Progenitor cell of endocrine pancreas (in vitro differentiated cells): ENCODE results near the gene HSPA13. TPM values are rescaled to one million over a fixed set of nuclear protein-coding genes. Genes with fewer than 3 reads are reported as not detected.

Experiments
- DNase-seq: peaks from one replicate; pipeline ENCODE4 v3.0.0; 2021; ENCODE audit warnings: low spot score; ENCODE audit not compliant: unreplicated experiment
- H3K27ac Mint-ChIP-seq: 2 replicates; pipeline ENCODE4 v1.8.0; 2021; ENCODE audit warnings: mild to moderate bottlenecking, moderate library complexity, mixed read lengths
- H3K27me3 Mint-ChIP-seq: 2 replicates; pipeline ENCODE4 v1.8.0; 2021; ENCODE audit warnings: mixed read lengths
- H3K36me3 Mint-ChIP-seq: 2 replicates; pipeline ENCODE4 v1.8.0; 2022; ENCODE audit warnings: mixed read lengths; ENCODE audit not compliant: insufficient read depth
- H3K4me1 Mint-ChIP-seq: 2 replicates; pipeline ENCODE4 v1.8.0; 2021; ENCODE audit warnings: low read depth, mixed read lengths
- H3K4me3 Mint-ChIP-seq: 2 replicates; pipeline ENCODE4 v1.8.0; 2021; ENCODE audit warnings: low read depth, mild to moderate bottlenecking, moderate library complexity, mixed read lengths
- H3K9me3 Mint-ChIP-seq: 2 replicates; pipeline ENCODE4 v1.8.0; 2021; ENCODE audit warnings: low read depth, mixed read lengths
- long read RNA-seq: library from polyadenylated mRNA; unstranded; transcript quantifications from one replicate; pipeline ENCODE4 v2.0.0, GENCODE V29; 2020
- total RNA-seq: library from RNA; stranded (reverse); gene quantifications from 2 replicates; pipeline ENCODE4 v1.2.1, GENCODE V29; 2021
- TF ChIP-seq, protein P1 (sequence below): fragments of 200-600 bp; sonication (generic); IDR thresholded peaks from one replicate; pipeline ENCODE4 v1.5.0; 2021; ENCODE audit warnings: antibody characterized with exemption, mild to moderate bottlenecking; ENCODE audit not compliant: unreplicated experiment

HSPA13 gene
- total RNA-seq: 44.4 and 45.7 TPM in 2 replicates
- long read RNA-seq, transcript HSPA13-201 (5 exons, 3,986 nt): major isoform, 81 of 92 reads
- long read RNA-seq, partial matches to known transcripts: 9 of 92 reads
- long read RNA-seq, other reads (novel, unspliced or antisense): 2 of 92 reads

DNA sequence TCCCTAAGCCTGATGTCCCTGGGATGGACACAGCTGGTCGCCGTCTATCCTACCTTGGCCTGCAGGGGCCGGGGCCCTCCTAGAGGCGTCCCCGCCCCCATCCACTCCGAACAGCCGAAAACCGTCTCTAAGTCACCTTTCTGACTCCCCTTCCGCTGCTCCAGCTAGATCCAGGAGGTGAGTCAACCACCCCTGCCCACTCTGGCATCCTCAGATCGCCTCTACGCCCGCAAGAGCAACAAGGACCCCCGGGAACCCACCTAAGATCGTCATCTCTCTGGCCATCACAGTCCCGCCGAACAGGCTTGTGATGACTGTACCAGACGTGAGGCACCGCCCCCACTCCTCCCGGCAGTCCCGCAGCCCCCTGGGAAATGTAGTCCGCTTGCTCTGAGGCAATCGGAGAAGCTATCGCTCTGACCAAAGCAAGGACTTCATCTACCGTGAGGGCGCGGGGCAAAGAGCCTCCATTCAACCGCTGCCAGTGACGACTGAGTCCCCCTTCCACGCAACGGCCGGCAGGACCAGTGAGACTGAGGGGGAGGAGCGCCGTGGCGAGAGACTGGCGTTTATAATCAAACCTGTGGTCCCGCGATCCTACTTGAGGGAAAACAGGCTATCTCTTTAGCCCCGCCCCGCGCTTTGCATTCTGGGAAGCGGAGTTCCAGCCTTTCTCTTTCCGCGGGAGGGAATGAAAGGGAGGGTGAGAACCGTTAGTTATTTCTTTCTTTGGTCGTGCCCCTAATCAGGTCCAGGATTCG is at the start of gene HSPA13:
HSPA13 (minus strand) TSS at position 312 of the 761 bp plus-strand sequence; CDS start at position 285, 27 bp downstream.
- Mint-ChIP-seq H3K36me3 (peaks cover 4% of the 10 kb centered on the region), H3K4me1 (peaks cover 22% of the 10 kb centered on the region), H3K27me3 (no peaks in the 10 kb centered on the region), H3K9me3 (no peaks in the 10 kb centered on the region), H3K27ac (peak within 1 kb of the TSS; percentile 100), H3K4me3 (peak within 1 kb of the TSS; percentile 98)
- TF ChIP-seq, protein P1, sequence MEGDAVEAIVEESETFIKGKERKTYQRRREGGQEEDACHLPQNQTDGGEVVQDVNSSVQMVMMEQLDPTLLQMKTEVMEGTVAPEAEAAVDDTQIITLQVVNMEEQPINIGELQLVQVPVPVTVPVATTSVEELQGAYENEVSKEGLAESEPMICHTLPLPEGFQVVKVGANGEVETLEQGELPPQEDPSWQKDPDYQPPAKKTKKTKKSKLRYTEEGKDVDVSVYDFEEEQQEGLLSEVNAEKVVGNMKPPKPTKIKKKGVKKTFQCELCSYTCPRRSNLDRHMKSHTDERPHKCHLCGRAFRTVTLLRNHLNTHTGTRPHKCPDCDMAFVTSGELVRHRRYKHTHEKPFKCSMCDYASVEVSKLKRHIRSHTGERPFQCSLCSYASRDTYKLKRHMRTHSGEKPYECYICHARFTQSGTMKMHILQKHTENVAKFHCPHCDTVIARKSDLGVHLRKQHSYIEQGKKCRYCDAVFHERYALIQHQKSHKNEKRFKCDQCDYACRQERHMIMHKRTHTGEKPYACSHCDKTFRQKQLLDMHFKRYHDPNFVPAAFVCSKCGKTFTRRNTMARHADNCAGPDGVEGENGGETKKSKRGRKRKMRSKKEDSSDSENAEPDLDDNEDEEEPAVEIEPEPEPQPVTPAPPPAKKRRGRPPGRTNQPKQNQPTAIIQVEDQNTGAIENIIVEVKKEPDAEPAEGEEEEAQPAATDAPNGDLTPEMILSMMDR: peak; percentile 30
- peak; percentile 97 for DNase-seq

GRCh38 chr21:14418920-14419319 is 36.0 kb upstream of the HSPA13 start:
- Mint-ChIP-seq H3K4me1 (no peaks in the 10 kb centered on the region), H3K27me3 (no peaks in the 10 kb centered on the region), H3K36me3 (no peaks in the 10 kb centered on the region), H3K4me3 (no peak overlapping the region), H3K27ac (no peak overlapping the region), H3K9me3 (peaks cover 11% of the 10 kb centered on the region)
- no peak for DNase-seq
- TF ChIP-seq, protein P1: no peak

DNA sequence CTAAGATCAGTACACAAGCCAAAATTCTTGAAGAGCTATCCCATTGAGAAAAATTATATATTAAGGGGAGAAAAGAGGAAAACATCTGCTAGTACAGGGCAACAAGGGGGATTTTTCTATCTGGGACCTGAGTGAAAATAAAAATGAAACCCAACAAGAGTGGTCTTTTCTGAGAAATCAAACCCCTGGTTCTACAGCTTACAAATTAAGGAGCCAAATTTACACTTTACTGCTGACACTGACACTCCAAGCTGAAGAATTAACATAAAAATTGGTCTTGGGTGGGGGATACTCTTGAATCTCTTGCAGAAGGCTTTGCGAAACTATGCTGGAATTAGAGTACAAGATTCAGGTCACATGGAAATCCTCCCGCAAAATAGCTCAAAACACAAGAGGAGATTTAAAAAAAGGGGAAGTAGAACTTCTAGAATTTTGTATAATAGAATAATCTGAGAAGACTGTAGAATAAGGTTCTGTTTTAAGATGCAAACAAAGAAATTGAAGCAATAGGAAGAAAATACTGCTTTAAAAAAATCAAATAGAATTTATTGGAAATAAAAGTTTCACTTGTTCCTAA is 32.1 kb upstream of the HSPA13 start:
- H3K27ac Mint-ChIP-seq: no peak overlapping the region
- DNase-seq: no peak
- H3K9me3 Mint-ChIP-seq: peaks cover 11% of the 10 kb centered on the region
- H3K4me3 Mint-ChIP-seq: no peak overlapping the region
- no peaks in the 10 kb centered on the region for H3K4me1 Mint-ChIP-seq
- H3K27me3 Mint-ChIP-seq: no peaks in the 10 kb centered on the region
- TF ChIP-seq, protein P1: no peak
- no peaks in the 10 kb centered on the region for H3K36me3 Mint-ChIP-seq

DNA sequence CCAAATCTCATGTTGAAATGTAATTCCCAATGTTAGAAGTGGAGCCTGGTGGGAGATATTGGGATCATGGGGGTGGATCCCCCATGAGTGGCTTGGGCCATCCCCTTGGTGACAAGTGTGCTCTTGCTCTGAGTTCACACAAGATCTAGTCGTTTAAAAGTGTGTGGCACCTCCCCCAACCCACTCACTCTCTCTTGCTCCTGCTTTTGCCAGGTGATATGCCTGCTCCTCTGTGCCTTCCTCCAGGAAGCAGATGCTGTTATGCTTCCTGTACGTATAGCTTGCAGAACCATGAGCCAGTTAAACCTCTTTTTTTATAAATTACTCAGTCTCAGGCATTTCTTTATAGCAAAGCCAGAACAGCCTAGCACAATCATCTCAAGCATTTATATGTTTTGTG is 23.0 kb upstream of the HSPA13 start:
- Mint-ChIP-seq H3K4me1 (no peaks in the 10 kb centered on the region), H3K27me3 (no peaks in the 10 kb centered on the region), H3K27ac (no peak overlapping the region), H3K36me3 (no peaks in the 10 kb centered on the region), H3K4me3 (no peak overlapping the region), H3K9me3 (no peaks in the 10 kb centered on the region)
- no peak for DNase-seq
- TF ChIP-seq, protein P1: no peak

DNA sequence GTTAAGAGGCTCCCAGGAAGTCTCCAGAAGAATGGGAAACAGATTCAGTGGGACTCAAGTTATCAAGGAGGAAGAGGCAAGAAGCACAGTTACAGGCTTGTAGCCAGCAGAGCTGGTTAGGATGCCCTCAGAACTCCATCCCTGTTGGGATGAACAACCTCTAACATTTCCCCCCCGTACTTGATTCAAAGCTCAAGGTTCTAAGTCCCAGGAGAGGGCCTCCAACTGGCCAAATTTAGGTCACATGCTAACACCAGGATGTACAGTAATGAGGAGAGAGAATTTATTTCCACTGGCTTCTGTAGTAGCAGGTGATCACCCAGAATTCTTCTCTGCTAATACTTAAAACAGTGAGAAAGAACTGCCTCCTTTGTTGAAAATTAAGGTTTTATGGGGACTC is 22.3 kb upstream of the HSPA13 start:
- Mint-ChIP-seq H3K27ac (no peak overlapping the region), H3K4me1 (no peaks in the 10 kb centered on the region), H3K4me3 (no peak overlapping the region), H3K27me3 (no peaks in the 10 kb centered on the region), H3K36me3 (no peaks in the 10 kb centered on the region), H3K9me3 (no peaks in the 10 kb centered on the region)
- DNase-seq: no peak
- TF ChIP-seq, protein P1: no peak
